ENCODE data around the gene ELOVL7.
"Not testable (repeated sequence)": the region's sequence is repeated elsewhere in the genome, so short reads cannot be mapped to it uniquely, and the experiment has no call there.

Gene ELOVL7

GRCh38 chr5:60843936-60844905 is at the start of gene ELOVL7:
ELOVL7 (minus strand) TSS chr5:60844269; CDS start chr5:60787397, 56,872 bp downstream.
- DNase-seq = peak; percentile 61 to 66

- no peak for DNase-seq
Measured at GRCh38 chr5:60893521-60893920, 49.5 kb upstream of the ELOVL7 start.

- no peak for DNase-seq
Measured at GRCh38 chr5:60891667-60892066, 47.6 kb upstream of the ELOVL7 start.

- no peak for DNase-seq
Measured at GRCh38 chr5:60888359-60889061, 44.4 kb upstream of the ELOVL7 start.

DNA sequence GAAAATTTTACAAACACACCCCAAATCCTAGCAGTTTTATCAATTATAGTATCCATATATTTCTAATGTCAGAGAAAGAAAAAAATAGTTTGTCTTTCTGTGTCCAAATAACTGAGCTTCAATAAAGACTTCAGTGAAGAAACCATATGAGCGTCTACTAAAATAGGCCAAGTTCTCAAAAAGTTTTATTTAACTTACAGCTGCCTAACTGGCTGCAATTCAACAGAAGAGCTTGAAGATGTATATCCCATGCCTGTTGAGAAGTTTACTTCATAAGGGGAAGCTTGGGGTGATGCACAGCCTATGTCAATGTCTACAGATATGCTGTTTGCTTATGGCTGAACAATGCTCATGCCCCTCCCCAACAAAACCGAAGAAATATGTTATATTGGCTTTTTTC is 43.7 kb upstream of the ELOVL7 start:
- no peak for DNase-seq

GRCh38 chr5:60887096-60887495 is 43.0 kb upstream of the ELOVL7 start:
- DNase-seq = no peak

DNA sequence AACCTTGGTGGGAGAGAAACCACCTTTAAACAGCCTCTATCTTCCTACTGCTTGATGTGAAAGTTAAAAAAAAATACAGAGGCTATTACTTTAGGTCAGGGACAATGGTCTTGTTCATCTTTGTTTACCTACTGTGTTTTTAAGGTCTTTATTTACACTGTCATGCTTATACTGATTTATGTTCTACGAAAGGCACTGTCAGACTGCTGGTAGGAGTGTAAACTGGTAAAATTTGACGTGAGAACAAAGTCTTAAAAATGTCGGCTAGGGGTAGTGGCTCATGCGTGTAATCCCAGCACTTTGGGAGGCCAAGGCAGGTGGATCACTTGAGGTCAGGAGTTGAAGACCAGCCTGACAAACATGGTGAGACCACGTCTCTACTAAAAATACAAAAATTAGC is 42.1 kb upstream of the ELOVL7 start:
- no peak for DNase-seq

DNA sequence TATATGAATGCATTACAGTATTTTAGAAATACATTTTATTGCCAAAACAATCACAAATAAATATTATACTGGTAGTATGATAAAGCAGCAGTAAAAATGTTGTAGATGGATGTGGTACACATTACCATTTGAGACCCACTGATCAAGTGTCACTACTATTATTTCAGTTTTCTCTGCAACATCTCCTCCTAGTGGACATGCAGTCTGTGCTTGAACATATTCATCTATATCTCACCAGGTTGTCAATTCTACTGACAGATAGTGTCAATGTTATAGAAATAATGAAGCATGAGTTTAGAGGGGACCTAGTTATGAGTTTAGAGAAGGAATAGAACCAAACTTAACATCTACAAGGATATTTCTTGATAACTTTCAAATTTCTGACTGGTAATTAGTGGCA is 39.2 kb upstream of the ELOVL7 start:
- DNase-seq = no peak

DNA sequence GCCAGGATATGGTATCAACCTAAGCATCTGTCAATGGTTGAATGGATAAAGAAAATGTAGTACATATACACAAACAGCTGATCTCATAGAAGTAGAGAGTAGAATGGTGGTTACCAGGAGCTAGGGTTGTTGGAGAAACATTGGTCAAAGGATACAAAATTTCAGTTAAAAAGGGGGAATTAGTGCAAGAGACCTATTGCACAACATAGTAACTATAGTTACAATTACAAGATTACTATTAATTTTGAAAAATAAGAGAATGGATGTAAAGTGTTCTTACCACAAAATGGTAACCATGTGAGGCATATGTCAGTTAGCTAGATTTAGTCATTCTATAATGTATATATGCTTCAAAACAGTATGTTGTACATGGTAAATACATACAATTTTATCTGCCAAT is 28.8 kb upstream of the ELOVL7 start:
- no peak for DNase-seq

- no peak for DNase-seq
Measured at GRCh38 chr5:60870857-60871256, 26.8 kb upstream of the ELOVL7 start.

GRCh38 chr5:60860572-60860971 is 16.5 kb upstream of the ELOVL7 start:
- not testable (repeated sequence) for DNase-seq

GRCh38 chr5:60856066-60856465 is 12.0 kb upstream of the ELOVL7 start:
- DNase-seq = no peak

DNA sequence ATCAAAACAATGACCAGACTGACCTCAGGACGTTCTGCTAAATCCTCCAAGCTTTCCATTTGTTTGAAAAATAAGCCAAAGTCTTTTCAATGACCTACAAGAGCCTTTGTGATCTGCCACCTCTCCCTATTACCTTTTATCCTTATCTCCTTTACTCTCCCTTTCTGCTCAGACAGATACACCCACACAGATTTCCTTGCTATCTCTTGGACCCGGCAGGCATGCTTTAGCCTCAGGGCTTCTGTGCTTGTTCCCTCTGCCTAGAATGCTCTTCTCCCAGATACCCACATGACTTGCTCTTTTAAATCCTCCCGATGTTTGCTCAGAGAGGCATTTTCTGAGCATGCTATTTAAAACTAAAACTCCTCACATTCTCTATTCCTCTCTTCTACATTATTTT is 8.9 kb upstream of the ELOVL7 start:
- DNase-seq = no peak

DNA sequence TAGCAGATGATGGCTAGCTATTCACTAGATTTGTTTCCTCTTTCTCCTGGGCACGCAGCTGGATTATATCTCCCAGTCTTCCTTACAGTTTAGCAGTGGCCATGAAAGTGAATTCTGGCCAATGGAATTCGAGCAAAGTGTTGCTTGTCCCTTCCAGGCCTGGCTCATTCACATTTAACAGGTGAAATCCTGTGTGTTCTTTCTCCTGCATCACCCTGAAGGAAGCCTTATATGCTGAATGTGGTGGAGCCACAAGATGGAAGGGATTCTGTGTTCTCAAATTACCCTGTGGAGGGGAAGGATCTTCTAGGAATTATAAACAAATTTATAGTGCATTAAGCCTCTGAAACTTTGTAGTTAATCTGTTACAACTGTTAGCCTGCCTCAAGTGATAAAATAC is 8.2 kb upstream of the ELOVL7 start:
- DNase-seq = no peak

- no peak for DNase-seq
Measured at GRCh38 chr5:60851626-60852025, 7.6 kb upstream of the ELOVL7 start.

DNA sequence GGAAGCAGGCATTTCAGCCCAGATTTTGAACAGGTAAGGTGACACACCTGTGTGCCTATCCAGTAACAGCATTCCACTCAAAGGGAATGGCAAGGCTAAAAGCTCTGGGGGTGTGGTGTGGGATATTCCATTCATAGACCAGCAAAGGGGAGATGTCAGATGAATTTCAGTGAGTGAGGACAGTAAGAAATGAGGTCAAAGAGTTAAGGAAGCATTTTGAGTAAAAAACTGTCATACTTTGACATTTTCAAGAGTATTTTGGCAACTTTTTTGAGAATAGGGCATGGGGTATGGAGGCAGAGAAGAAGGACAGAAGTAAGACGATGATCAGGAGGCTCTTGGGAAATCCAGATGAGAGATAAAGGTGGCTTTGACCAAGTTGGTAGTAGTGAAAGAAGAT is 2.2 kb upstream of the ELOVL7 start:
- DNase-seq = no peak

DNA sequence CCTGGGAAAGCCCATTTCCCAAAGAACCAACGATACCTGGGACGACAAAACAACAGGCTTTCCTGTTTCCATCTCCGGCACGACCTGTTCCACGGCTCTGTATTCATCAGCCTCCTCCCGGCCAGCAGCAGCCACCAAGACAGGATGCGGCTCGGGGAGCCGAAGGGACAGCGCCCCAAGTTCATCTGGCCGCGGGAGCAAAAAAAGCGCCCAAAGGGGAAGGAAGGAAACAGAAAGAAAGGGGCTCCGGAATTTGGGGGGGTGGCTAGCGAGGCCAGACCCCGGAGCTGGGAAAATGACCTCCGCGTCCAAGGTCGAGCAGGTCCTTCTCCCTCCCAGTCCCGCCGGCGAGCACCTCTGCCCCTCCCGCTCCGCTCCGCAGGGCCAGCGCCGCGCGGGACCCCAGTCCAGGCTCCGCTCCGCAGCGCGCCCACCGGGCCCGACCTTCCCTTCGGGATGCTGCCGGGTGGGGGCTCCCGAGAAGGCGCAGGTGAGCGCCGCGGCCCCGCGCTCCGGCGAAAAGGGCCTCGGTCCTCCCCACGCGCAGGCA is 608 bp downstream of the ELOVL7 start:
- no peak for DNase-seq

GRCh38 chr5:60842871-60843385 is 1.1 kb downstream of the ELOVL7 start:
- no peak for DNase-seq

- DNase-seq = no peak
Measured at GRCh38 chr5:60841361-60841760, 2.7 kb downstream of the ELOVL7 start.

GRCh38 chr5:60836131-60836530 is 7.9 kb downstream of the ELOVL7 start:
- no peak for DNase-seq

- no peak for DNase-seq
Measured at GRCh38 chr5:60835554-60835953, 8.5 kb downstream of the ELOVL7 start.

GRCh38 chr5:60833520-60833919 is 10.5 kb downstream of the ELOVL7 start:
- DNase-seq = no peak

DNA sequence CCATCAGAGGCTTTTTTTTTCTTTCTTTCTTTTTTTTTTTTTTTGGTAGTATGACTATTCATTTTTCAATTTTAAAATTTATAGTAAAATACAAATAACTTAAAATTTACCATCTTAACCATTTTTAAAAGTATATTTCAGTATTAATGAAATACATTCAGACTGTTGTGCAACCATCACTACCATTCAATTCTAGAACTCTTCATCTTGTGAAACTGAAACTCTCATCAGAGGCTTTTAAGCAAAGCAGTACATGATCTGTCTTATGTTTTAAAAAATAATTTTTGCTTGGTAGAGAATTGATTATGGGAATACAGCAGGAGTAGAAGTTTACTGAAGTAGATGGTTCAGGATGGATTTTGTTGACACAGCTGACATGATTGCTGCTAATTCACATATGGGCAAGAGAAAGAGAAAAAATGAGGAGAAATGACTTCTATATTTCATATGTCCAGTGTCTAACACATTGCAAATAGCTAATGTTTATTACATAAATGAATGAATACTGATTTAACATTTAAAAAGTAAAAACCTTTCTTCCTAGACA is 13.4 kb downstream of the ELOVL7 start:
- no peak for DNase-seq

All from SW 1271 (cell line).